ENCODE results near the gene CEACAM7. TPM values are rescaled to one million over a fixed set of nuclear protein-coding genes. Genes with fewer than 3 reads are reported as not detected.

The CEACAM7 gene
- total RNA-seq, 2 experiments from 2014 or later = not detected

Other genes starting within 250 kb of the CEACAM7 start
- gene DMAC2, start 248.4 kb downstream of the CEACAM7 start, total RNA-seq = 10 to 100 TPM; 52.5 to 66.3 TPM
- gene ERICH4, start 245.1 kb downstream of the CEACAM7 start, total RNA-seq = not detected
- 10 to 100 TPM; 22.1 to 27.6 TPM for gene CEACAM21, start 112.1 kb downstream of the CEACAM7 start, total RNA-seq
- gene CEACAM4, start 61.2 kb downstream of the CEACAM7 start, total RNA-seq = not detected
- gene CEACAM5, start 20.4 kb upstream of the CEACAM7 start, total RNA-seq = not detected
- not detected for gene CEACAM6, start 67.3 kb upstream of the CEACAM7 start, total RNA-seq
- not detected for gene CEACAM3, start 108.3 kb upstream of the CEACAM7 start, total RNA-seq
- gene LYPD4, start 156.4 kb upstream of the CEACAM7 start, total RNA-seq = not detected
- not detected for gene DMRTC2, start 156.8 kb upstream of the CEACAM7 start, total RNA-seq
- gene RPS19, start 172.0 kb upstream of the CEACAM7 start, total RNA-seq = 1,000 to 10,000 TPM; 2,342 to 3,204 TPM
- 1 to 10 TPM; 4.0 to 4.1 TPM for gene CD79A, start 189.0 kb upstream of the CEACAM7 start, total RNA-seq
- 100 to 1,000 TPM; 231 to 276 TPM for gene ARHGEF1, start 194.9 kb upstream of the CEACAM7 start, total RNA-seq
- 1 to 10 TPM; 1.7 to 1.9 TPM for gene ERFL, start 240.2 kb upstream of the CEACAM7 start, total RNA-seq

Data from activated CD4-positive, alpha-beta T cell treated with anti-CD3 and anti-CD28 coated beads for 36 hours (primary cell).